Rectal smooth muscle tissue (tissue), 1 donor: ENCODE measurements around the gene ZNF81.
"Not testable (repeated sequence)": the region's sequence is repeated elsewhere in the genome, so short reads cannot be mapped to it uniquely, and the experiment has no call there.

ENCODE experiments used
- H3K27ac ChIP-seq: one replicate; pipeline ENCODE4 v1.7.0; 2013; ENCODE audit warnings: low read depth, low read length, inconsistent platforms
- H3K27me3 ChIP-seq: one replicate; pipeline ENCODE4 v1.7.0; 2013; ENCODE audit warnings: low read length; ENCODE audit not compliant: control insufficient read depth, insufficient read depth
- H3K36me3 ChIP-seq: one replicate; pipeline ENCODE4 v1.7.0; 2013; ENCODE audit warnings: low read length; ENCODE audit not compliant: control insufficient read depth, insufficient read depth
- H3K4me1 ChIP-seq: one replicate; pipeline ENCODE4 v1.7.0; 2013; ENCODE audit warnings: low read length; ENCODE audit not compliant: control insufficient read depth, insufficient read depth
- H3K4me3 ChIP-seq: one replicate; pipeline ENCODE4 v1.7.0; 2013; ENCODE audit warnings: low read length
- H3K9ac ChIP-seq: one replicate; pipeline ENCODE4 v1.7.0; 2013; ENCODE audit warnings: low read length

The ZNF81 gene

DNA sequence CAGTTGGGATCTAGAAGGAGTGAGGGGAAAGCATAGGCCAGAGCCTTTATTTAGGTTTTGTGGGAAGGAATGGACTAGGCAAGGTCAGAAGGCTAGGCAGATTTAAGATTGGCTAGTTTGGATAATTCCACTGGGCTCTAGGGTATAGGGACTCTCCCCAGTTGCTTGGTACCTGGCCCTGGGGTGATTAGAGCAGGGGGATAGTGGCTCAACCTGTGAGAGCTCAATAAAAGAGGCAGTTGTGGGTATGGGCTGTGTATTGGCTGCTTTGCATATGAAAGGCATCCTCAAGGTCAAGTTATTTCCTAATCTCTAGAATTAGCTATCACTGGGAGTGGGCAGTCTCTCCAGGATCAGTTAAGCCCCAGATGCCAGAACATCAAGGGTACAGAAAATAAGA, 61.3 kb downstream of the ZNF81 start:
- Histone ChIP-seq H3K9ac (no peak overlapping the region), H3K4me3 (no peak overlapping the region), H3K27me3 (no peaks in the 10 kb centered on the region), H3K27ac (no peak overlapping the region), H3K36me3 (peaks cover 3% of the 10 kb centered on the region), H3K4me1 (no peaks in the 10 kb centered on the region)

DNA sequence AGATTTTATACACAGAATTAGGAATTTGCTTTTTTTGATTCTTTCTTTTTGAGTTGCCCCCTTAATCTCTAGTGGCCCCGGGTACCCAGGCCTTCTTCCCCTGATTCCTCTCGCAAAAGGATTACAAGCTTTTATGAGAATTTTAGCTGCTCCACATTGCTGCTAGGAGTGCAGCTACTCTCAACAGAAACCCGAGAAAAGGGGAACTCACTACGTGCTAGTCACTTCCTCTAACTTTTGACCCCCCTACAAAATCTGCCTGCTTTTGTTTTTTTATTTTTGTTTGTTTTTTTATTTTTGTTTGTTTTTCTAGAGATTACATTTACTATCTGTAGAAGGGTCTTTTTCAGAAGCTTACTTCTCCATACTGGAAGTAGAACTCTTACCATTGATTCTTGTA, 64.1 kb downstream of the ZNF81 start:
- no peaks in the 10 kb centered on the region for H3K27me3 ChIP-seq
- no peak overlapping the region for H3K27ac ChIP-seq

DNA sequence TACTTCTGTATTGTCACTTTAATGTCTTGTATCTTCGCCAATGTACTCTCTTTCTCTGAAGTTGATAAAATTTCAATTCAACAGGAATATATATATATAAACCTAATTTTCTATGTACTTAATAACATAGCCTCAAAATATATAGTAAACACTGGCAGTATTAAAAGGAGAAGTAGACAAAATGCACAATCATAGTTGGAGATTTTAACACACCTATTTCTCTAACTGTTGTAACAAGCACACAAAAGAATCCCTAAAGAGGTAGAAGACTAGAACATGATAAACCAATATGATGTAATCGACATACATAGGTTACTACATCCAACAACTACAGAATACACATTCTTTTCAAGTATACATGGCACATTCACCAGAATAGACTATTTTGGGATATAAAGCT, 65.5 kb downstream of the ZNF81 start:
- Histone ChIP-seq H3K27ac (no peak overlapping the region), H3K4me3 (no peak overlapping the region), H3K27me3 (no peaks in the 10 kb centered on the region), H3K9ac (no peak overlapping the region), H3K36me3 (peaks cover 3% of the 10 kb centered on the region), H3K4me1 (no peaks in the 10 kb centered on the region)

More for the DNA sequence above, 64.1 kb downstream of the ZNF81 start:
- Histone ChIP-seq H3K9ac (no peak overlapping the region), H3K36me3 (peaks cover 3% of the 10 kb centered on the region), H3K4me3 (no peak overlapping the region), H3K4me1 (no peaks in the 10 kb centered on the region)

DNA sequence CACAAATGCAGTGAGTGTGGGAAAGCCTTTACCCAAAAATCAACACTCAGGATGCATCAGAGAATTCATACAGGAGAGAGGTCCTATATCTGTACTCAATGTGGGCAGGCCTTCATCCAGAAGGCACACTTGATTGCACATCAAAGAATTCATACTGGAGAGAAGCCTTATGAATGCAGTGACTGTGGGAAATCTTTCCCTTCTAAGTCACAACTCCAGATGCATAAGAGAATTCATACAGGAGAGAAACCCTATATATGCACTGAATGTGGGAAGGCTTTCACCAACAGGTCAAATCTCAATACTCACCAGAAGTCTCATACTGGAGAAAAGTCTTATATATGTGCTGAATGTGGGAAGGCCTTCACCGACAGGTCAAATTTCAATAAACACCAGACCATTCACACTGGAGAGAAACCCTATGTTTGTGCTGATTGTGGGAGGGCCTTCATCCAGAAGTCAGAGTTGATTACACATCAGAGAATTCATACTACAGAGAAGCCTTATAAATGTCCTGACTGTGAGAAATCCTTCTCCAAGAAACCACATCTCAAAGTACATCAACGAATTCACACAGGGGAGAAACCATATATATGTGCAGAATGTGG, 79.3 kb downstream of the ZNF81 start:
- H3K27ac ChIP-seq: no peak overlapping the region
- no peak overlapping the region for H3K4me3 ChIP-seq

DNA sequence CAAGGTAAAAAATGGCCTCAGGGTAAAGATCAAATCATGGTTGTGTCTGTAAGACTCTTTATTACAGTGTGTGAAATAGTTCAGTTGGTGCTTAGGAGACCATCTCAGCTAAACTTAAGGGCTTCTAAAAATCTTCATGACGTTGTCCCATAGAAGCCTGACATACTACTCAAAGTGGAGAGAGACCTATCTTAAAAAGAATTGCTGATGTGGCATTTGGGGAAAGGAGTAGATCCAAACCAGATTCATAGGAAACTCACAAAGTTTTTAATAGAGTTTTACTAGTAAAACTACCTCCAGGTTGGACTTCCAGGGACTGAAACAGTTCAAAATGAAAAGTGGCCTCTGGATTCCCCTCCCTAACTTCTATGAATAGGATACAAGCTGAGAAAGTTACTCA, 81.6 kb downstream of the ZNF81 start:
- Histone ChIP-seq H3K4me1 (no peaks in the 10 kb centered on the region), H3K4me3 (no peak overlapping the region)

More for the DNA sequence above, 79.3 kb downstream of the ZNF81 start:
- H3K36me3 ChIP-seq: no peaks in the 10 kb centered on the region
- H3K27me3 ChIP-seq: no peaks in the 10 kb centered on the region
- no peaks in the 10 kb centered on the region for H3K4me1 ChIP-seq
- no peak overlapping the region for H3K9ac ChIP-seq

DNA sequence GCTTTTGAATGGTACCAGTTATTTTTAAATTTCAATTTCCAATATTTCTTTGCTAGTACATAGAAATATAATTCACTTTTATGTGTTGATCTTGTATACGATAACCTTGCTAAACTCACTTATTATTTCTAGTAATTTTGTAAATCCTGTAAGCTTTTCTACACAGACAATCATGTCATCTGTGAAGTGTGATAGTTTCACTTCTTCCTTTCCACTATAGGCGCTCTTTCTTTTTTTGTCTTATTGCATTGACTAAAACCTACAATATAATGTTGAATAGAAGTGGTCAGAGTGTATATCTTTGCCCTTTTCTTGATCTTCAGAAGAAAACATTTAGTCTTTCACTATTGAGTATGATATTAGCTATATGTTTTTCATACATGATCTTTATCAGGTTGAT, 90.5 kb downstream of the ZNF81 start:
- no peaks in the 10 kb centered on the region for H3K27me3 ChIP-seq
- H3K27ac ChIP-seq: no peak overlapping the region
- H3K9ac ChIP-seq: no peak overlapping the region
- no peak overlapping the region for H3K4me3 ChIP-seq
- no peaks in the 10 kb centered on the region for H3K4me1 ChIP-seq
- H3K36me3 ChIP-seq: no peaks in the 10 kb centered on the region

More for the DNA sequence above, 81.6 kb downstream of the ZNF81 start:
- no peaks in the 10 kb centered on the region for H3K27me3 ChIP-seq
- H3K36me3 ChIP-seq: no peaks in the 10 kb centered on the region
- no peak overlapping the region for H3K27ac ChIP-seq
- no peak overlapping the region for H3K9ac ChIP-seq

DNA sequence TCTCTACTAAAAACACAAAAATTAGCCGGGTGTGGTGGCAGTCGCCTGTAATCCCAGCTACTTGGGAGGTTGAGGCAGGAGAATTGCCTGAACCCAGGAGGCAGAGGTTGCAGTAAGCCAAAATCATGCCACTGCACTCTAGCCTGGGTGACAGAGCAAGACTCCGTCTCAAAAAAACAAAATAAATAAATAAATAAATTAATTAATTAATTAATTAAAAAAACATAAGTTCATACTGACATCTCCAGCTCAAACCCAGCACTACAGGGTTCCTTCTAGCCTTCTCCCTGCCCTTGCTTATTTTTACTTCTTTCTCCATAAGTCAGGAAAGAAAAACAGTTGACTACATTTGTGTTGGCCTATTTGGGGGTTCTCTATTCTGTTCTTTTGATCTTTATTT, 95.3 kb downstream of the ZNF81 start:
- not testable (repeated sequence) for H3K27ac ChIP-seq, H3K4me1 ChIP-seq, H3K36me3 ChIP-seq, H3K27me3 ChIP-seq, H3K4me3 ChIP-seq, H3K9ac ChIP-seq

DNA sequence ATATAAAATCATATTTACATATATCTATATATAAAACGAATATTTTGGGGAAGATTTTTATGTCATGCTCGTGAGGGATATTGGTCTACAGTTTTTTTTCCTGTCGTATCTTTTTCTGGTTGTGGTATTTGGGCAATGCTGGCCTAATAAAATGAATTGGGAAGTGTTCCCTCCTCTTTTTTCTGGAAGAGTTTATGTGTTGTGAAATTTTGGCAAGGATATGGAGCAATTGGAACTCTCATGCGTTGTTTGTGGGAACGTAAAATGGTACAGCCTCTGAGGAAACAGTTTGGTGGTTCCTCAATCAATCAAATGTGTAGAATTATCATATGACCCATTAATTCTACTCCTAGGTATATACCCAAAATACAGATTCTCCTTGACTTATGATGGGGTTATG, 97.2 kb downstream of the ZNF81 start:
- Histone ChIP-seq H3K9ac (no peak overlapping the region), H3K27ac (no peak overlapping the region), H3K4me1 (no peaks in the 10 kb centered on the region), H3K36me3 (no peaks in the 10 kb centered on the region), H3K27me3 (no peaks in the 10 kb centered on the region), H3K4me3 (no peak overlapping the region)

DNA sequence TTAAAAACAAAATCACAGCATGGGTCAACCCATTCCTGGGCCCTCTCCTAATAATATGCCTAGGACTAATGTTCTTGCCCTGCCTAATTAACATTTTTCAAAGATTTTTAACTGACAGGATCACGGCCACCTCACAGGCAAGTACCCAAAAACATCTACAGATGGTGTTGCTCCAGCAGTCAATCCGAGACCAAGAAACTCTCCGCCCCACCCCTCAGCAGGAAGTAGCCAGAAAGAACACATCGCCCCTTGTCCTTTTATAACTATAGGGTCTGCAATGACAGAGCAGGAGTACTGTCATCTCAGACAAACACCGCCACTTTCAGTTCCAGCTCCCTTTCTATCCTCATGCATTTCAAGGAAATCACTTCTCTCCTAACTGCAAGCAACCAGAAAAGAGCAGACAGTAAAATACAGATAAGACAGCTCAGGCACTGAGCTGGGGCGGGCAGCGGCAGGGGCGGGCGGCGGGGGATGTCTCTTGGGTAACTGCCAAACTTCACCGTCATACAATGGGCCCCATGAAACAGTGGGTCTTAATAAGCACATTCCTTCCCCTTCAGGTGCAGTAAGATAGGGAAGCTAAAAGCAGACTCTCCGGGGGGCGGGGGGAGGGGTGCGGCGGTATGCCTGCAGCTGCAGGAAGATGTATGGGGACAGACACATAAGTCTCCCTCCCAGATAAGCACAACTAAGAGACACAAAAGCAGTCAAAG, 99.7 kb downstream of the ZNF81 start:
- Histone ChIP-seq H3K4me1 (no peaks in the 10 kb centered on the region), H3K36me3 (no peaks in the 10 kb centered on the region), H3K4me3 (no peak overlapping the region), H3K27ac (no peak overlapping the region), H3K27me3 (no peaks in the 10 kb centered on the region), H3K9ac (no peak overlapping the region)

DNA sequence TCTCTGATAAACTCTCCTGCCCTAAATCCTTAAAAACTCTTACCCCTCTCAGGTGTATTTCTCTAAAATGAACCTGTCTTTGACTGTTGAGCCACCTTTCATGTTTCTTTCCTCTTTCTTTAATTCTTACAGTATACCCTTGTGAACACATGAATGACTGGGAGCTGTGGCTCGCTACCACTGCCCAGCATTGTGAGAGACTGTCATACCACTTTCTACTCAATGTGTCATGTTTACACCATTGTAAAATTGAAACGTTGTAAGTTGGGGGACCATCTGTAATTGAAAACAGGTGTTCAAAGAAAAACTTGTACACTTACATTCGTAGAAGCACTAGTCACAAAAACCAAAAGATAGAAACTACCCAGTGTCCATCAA, 100.2 kb downstream of the ZNF81 start:
- Histone ChIP-seq H3K27ac (no peak overlapping the region), H3K27me3 (no peaks in the 10 kb centered on the region), H3K4me3 (no peak overlapping the region), H3K9ac (no peak overlapping the region), H3K4me1 (no peaks in the 10 kb centered on the region), H3K36me3 (no peaks in the 10 kb centered on the region)

DNA sequence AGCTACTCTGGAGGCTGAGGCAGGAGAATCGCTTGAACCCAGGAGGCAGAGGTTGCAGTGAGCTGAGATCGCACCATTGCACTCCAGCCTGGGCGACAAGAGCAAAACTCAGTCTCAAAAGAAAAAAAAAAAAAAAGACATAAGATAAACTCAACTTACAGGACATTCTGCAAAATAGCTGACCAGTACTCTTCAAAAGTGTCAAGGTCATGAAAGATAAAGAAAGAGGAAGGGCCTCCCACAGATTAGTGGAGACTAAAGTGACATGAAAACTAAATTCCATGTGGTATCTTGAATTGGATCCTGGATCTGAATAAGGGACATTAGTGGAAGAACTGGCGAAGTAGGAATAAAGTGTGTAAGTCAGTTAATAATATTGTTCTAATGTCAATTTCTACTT, 103.7 kb downstream of the ZNF81 start:
- no peak overlapping the region for H3K4me3 ChIP-seq
- no peaks in the 10 kb centered on the region for H3K27me3 ChIP-seq
- H3K9ac ChIP-seq: no peak overlapping the region
- H3K4me1 ChIP-seq: no peaks in the 10 kb centered on the region
- H3K36me3 ChIP-seq: no peaks in the 10 kb centered on the region
- H3K27ac ChIP-seq: no peak overlapping the region

DNA sequence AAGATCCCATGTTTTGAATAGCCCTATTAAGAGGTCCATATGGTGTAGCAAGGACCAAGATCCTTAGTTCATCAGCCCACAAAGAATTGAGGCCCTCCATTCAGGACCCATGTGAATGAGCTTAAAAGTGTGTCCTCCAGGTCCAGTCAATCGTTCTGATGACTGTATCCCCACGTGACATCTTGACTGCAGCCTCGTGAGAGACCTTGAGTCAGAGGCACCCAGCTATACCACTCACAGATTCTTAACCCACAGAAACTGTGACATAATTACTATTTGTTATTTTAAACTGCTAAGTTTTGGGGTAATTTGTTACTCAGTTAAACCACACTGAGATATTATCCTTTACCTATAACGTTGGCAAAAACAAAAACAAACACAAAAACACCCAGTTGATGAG, 104.7 kb downstream of the ZNF81 start:
- no peak overlapping the region for H3K27ac ChIP-seq
- no peak overlapping the region for H3K9ac ChIP-seq
- H3K36me3 ChIP-seq: no peaks in the 10 kb centered on the region
- H3K27me3 ChIP-seq: no peaks in the 10 kb centered on the region
- H3K4me3 ChIP-seq: no peak overlapping the region
- no peaks in the 10 kb centered on the region for H3K4me1 ChIP-seq

DNA sequence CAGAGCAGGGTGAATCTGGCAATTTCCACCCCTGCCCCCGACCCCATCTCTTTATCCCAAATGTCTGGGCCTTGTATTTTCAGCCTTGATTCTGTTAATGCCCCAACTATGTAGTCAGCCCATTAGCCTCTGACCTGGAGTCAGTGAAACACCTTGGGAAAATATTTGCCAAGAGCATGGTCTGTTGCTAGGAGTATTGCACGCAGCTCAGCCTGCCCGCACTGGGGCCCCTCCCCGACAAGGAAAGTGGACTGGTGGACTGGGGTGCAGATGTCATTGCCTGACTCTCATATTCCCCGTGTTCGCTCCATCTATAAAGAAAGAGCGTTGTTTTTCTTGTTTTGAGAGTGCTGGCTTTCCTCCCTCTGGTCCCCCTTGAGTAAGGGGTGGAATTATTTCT, 118.6 kb downstream of the ZNF81 start:
- H3K9ac ChIP-seq, H3K4me1 ChIP-seq, H3K27ac ChIP-seq, H3K36me3 ChIP-seq, H3K4me3 ChIP-seq, H3K27me3 ChIP-seq: not testable (repeated sequence)
